Common myeloid progenitor, CD34-positive (primary cell): Measurements from ENCODE around the gene TM4SF18.

Experiments used
- CTCF ChIA-PET: fragments of 350-600 bp; sonication (Branson Sonifier 250); formaldehyde crosslinking; loops from one replicate; lab custom pipeline; 2021; ENCODE audit warnings: antibody characterized with exemption; lab: Charles Lee
- POLR2A ChIA-PET: fragments of 350-600 bp; sonication (Branson Sonifier 250); formaldehyde crosslinking; loops from one replicate; lab custom pipeline; 2021; ENCODE audit warnings: antibody characterized with exemption; lab: Charles Lee
- DNase-seq, 3 donors: peaks; one replicate each; pipeline versions ENCODE4 v3.0.0 to v3.0.0-alpha.2; 2013
- H3K27ac ChIP-seq, 2 experiments: 1 replicate in 1 of 2; 2 replicates in 1 of 2; pipeline ENCODE4 v1.7.0; 2013; ENCODE audit warnings: inconsistent platforms in 2 of 2, low read length in 2 of 2, mild to moderate bottlenecking in 2 of 2, low read depth in 1 of 2, moderate library complexity in 1 of 2; ENCODE audit not compliant: severe bottlenecking in 2 of 2, insufficient read depth in 1 of 2, poor library complexity in 1 of 2
- H3K27me3 ChIP-seq, 5 experiments: replicated peaks in 2 of 5; 1 replicate in 3 of 5; 2 replicates in 2 of 5; pipeline versions ENCODE4 v1.6.1 to v1.7.0; 2013; ENCODE audit warnings: low read length in 4 of 5, mild to moderate bottlenecking in 2 of 5, moderate library complexity in 2 of 5, inconsistent platforms in 1 of 5; ENCODE audit not compliant: insufficient read depth in 5 of 5, control insufficient read depth in 4 of 5
- H3K36me3 ChIP-seq, 4 experiments: 1 replicate in 2 of 4; 2 replicates in 2 of 4; pipeline versions ENCODE4 v1.6.1 to v1.7.0; 2013; ENCODE audit warnings: low read length in 3 of 4, control low read depth in 1 of 4, mild to moderate bottlenecking in 1 of 4; ENCODE audit not compliant: control insufficient read depth in 4 of 4, insufficient read depth in 4 of 4
- H3K4me1 ChIP-seq, 4 experiments: 1 replicate in 3 of 4; 2 replicates in 1 of 4; pipeline versions ENCODE4 v1.6.1 to v1.7.1; 2013; ENCODE audit warnings: low read length in 3 of 4, mild to moderate bottlenecking in 3 of 4, control low read depth in 1 of 4, inconsistent platforms in 1 of 4, moderate library complexity in 1 of 4; ENCODE audit not compliant: control insufficient read depth in 4 of 4, insufficient read depth in 4 of 4; ENCODE audit errors: control extremely low read depth in 1 of 4
- H3K4me3 ChIP-seq, 7 experiments: 1 replicate in 4 of 7; 2 replicates in 3 of 7; pipeline versions ENCODE4 v1.5.1 to v1.7.0; 2013; ENCODE audit warnings: mild to moderate bottlenecking in 7 of 7, low read length in 6 of 7, moderate library complexity in 6 of 7, inconsistent platforms in 2 of 7, low read depth in 2 of 7, control low read depth in 1 of 7; ENCODE audit not compliant: insufficient read depth in 4 of 7, control insufficient read depth in 1 of 7; ENCODE audit errors: extremely low read depth in 1 of 7
- H3K9me3 ChIP-seq, 5 experiments: 1 replicate in 4 of 5; 2 replicates in 1 of 5; pipeline versions ENCODE4 v1.6.1 to v1.7.1; 2013; ENCODE audit warnings: low read length in 4 of 5, mild to moderate bottlenecking in 2 of 5, inconsistent platforms in 1 of 5, low read depth in 1 of 5, moderate library complexity in 1 of 5; ENCODE audit not compliant: control insufficient read depth in 4 of 5, insufficient read depth in 2 of 5; ENCODE audit errors: control extremely low read depth in 1 of 5
- WGBS: methylation state at CpG from one replicate; pipeline ENCODE4 v1.1.5; 2013; ENCODE audit not compliant: insufficient coverage; 5-methylcytosine and 5-hydroxymethylcytosine counted together

The TM4SF18 gene

DNA sequence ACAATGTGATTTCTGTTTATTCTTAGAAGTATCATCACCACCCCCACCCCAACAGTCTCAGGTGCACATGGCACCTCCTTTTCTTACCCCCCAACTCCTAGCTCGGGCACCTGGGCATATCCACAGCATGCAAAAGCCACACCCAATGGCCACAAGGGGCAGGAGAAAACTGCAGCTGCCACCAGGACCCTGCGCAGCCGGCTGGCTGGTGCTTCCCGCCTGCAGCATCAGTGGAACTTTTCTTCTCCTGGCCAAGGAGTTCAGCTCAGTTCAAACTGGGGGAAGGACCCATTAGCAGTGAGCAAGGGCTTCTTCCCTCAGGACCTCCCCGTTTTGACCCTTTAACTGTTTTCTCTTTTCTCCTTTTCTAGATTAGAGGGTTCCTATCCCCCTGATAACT, 44.8 kb downstream of the TM4SF18 start:
- H3K4me3 ChIP-seq, result no peak overlapping the region
- 97% methylated on average over 4 of the region's 5 CpGs for WGBS
- POLR2A ChIA-PET, result no interaction called here
- no peaks in the 10 kb centered on the region for H3K36me3 ChIP-seq
- peaks cover 0 to 13% (median 2%) of the 10 kb centered on the region in 4 experiments for H3K4me1 ChIP-seq
- H3K27ac ChIP-seq, result no peak overlapping the region
- DNase-seq, result no peak
- no peaks in the 10 kb centered on the region for H3K27me3 ChIP-seq
- no peaks in the 10 kb centered on the region for H3K9me3 ChIP-seq
- CTCF ChIA-PET, result interaction anchor here (0.5 kb wide), 1 partner anchor 57 kb away, joined by 3 read pairs; no protein-coding TSS in a partner anchor

DNA sequence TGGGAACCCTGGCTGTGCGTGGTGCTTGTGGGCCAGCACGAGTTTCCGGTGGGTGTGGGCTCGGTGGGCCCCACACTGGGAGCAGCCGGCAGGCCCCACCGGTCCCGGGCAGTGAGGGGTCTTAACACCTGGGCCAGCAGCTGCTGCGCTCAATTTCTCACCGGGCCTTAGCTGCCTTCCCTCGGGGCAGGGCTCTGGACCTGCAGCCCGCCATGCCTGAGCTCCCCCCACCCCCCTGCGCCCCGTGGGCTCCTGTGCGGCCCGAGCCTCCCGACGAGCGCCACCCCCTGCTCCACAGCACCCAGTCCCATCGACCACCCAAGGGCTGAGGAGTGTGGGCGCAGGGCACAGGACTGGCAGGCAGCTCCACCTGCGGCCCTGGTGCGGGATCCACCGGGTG, 49.4 kb downstream of the TM4SF18 start:
- CTCF ChIA-PET, result interaction anchor here (1.3 kb wide), 1 partner anchor 10 kb away, joined by 3 read pairs; no protein-coding TSS in a partner anchor
- no peak overlapping the region for H3K4me3 ChIP-seq

DNA sequence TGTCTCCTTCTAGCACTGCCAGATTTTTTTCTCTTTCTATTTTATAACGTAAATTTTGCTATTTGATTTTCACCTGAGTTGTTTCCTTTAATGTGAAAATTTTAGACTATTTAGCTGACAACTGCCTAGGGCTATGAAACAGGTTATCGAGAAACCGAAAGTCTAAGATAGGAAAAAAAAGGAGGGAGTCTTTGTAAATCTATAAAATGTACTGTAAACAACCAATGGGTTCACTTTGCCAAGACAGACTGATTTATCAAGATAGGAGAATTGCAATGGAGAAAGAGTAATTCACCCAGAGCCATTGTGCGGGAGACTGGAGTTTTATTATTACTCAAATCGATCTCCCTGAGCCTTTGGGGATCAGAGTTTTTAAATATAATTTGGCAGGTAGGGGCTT, 50.0 kb downstream of the TM4SF18 start:
- WGBS, result 83% methylated on average over 4 of the region's 5 CpGs
- H3K27me3 ChIP-seq, result no peaks in the 10 kb centered on the region
- no peaks in the 10 kb centered on the region for H3K36me3 ChIP-seq
- no peak overlapping the region for H3K4me3 ChIP-seq
- ChIA-PET POLR2A (no interaction called here), CTCF (interaction anchor here (1.1 to 3.0 kb wide), 3 partner anchors 10 to 12 kb away, joined by 3 to 11 read pairs (median 3); no protein-coding TSS in a partner anchor)
- no peaks in the 10 kb centered on the region for H3K9me3 ChIP-seq
- no peak overlapping the region for H3K27ac ChIP-seq
- DNase-seq, result no peak
- peaks cover 0 to 23% (median 7%) of the 10 kb centered on the region in 4 experiments for H3K4me1 ChIP-seq

More for the DNA sequence above, 49.4 kb downstream of the TM4SF18 start:
- WGBS, result 98% methylated on average over 14 of the region's 23 CpGs
- Histone ChIP-seq H3K27me3 (no peaks in the 10 kb centered on the region), H3K4me1 (peaks cover 0 to 20% (median 7%) of the 10 kb centered on the region in 4 experiments), H3K27ac (no peak overlapping the region), H3K9me3 (no peaks in the 10 kb centered on the region), H3K36me3 (no peaks in the 10 kb centered on the region)
- POLR2A ChIA-PET, result no interaction called here
- no peak for DNase-seq

DNA sequence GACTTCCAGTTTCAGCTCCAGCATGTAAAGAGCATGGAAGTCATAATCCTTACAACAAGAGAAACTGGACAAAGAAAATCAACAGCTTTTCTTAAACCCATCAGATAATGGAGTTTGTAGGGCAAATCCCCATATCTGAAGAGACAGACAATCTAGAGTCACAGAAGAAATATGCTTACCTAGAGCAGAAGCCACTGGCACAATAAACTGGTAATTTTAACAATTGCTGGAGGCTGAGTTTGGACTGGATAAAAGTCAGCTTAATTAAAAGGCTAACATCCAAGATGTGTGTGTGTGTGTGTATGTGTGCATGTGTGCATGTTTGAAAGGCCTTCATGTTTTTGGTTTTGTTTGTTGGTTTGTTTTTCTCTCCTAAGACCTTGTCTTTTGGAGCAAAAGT, 50.6 kb downstream of the TM4SF18 start:
- ChIA-PET POLR2A (no interaction called here), CTCF (interaction anchor here (1.1 to 3.0 kb wide), 2 partner anchors 10 to 12 kb away, joined by 3 to 11 read pairs; no protein-coding TSS in a partner anchor)

GRCh38 chr3:149282322-149282721, 51.1 kb downstream of the TM4SF18 start:
- no peak overlapping the region for H3K4me3 ChIP-seq

More for the DNA sequence above, 50.6 kb downstream of the TM4SF18 start:
- no peaks in the 10 kb centered on the region for H3K27me3 ChIP-seq
- peaks cover 0 to 27% (median 10%) of the 10 kb centered on the region in 4 experiments for H3K4me1 ChIP-seq
- no peaks in the 10 kb centered on the region for H3K9me3 ChIP-seq
- H3K27ac ChIP-seq, result no peak overlapping the region
- no peaks in the 10 kb centered on the region for H3K36me3 ChIP-seq
- DNase-seq, result no peak
- H3K4me3 ChIP-seq, result no peak overlapping the region

GRCh38 chr3:149280671-149281349, 52.6 kb downstream of the TM4SF18 start:
- H3K27me3 ChIP-seq, result no peaks in the 10 kb centered on the region
- H3K36me3 ChIP-seq, result no peaks in the 10 kb centered on the region
- no peak overlapping the region for H3K27ac ChIP-seq
- ChIA-PET CTCF (interaction anchor here (0.8 to 5.8 kb wide), 10 partner anchors 8 to 327 kb away, joined by 3 to 46 read pairs (median 5); no protein-coding TSS in a partner anchor), POLR2A (no interaction called here)
- WGBS, result 92% methylated on average over 2 of the region's 2 CpGs
- peaks cover 7 to 47% (median 25%) of the 10 kb centered on the region in 4 experiments for H3K4me1 ChIP-seq
- no peaks in the 10 kb centered on the region for H3K9me3 ChIP-seq
- no peak overlapping the region for H3K4me3 ChIP-seq
- DNase-seq, result no peak

More at GRCh38 chr3:149282322-149282721, 51.1 kb downstream of the TM4SF18 start:
- Histone ChIP-seq H3K9me3 (no peaks in the 10 kb centered on the region), H3K4me1 (peaks cover 2 to 33% (median 14%) of the 10 kb centered on the region in 4 experiments), H3K27ac (no peak overlapping the region), H3K36me3 (no peaks in the 10 kb centered on the region), H3K27me3 (no peaks in the 10 kb centered on the region)
- no CpG with 5 or more reads among the region's 1 CpG for WGBS
- POLR2A ChIA-PET, result no interaction called here
- CTCF ChIA-PET, result interaction anchor here (1.1 to 5.8 kb wide), 3 partner anchors 10 to 161 kb away, joined by 3 to 46 read pairs (median 11); no protein-coding TSS in a partner anchor
- no peak for DNase-seq

GRCh38 chr3:149278911-149279310, 54.5 kb downstream of the TM4SF18 start:
- H3K4me3 ChIP-seq, result no peak overlapping the region
- H3K4me1 ChIP-seq, result peaks cover 7 to 53% (median 29%) of the 10 kb centered on the region in 4 experiments
- DNase-seq, result no peak
- no peaks in the 10 kb centered on the region for H3K27me3 ChIP-seq
- H3K36me3 ChIP-seq, result no peaks in the 10 kb centered on the region
- POLR2A ChIA-PET, result no interaction called here
- H3K9me3 ChIP-seq, result no peaks in the 10 kb centered on the region
- CTCF ChIA-PET, result interaction anchor here (0.8 to 5.8 kb wide), 6 partner anchors 8 to 323 kb away, joined by 3 to 46 read pairs (median 6); no protein-coding TSS in a partner anchor
- H3K27ac ChIP-seq, result no peak overlapping the region
- whole genome bisulfite sequencing, result 61% methylated on average over 2 of the region's 2 CpGs
